Activated T-helper 1 cell treated with Interleukin-2 at 50 U/mL for 16 hours (primary cell): ENCODE data around the gene SV2C.
"Not testable (repeated sequence)": the region's sequence is repeated elsewhere in the genome, so short reads cannot be mapped to it uniquely, and the experiment has no call there.

Experiments
- DNase-seq: peaks from one replicate; pipeline ENCODE4 v3.0.0-alpha.2; 2020; ENCODE audit warnings: low read depth

Gene SV2C

GRCh38 chr5:76303921-76304320 is 220.7 kb downstream of the SV2C start:
- peak; percentile 9 for DNase-seq

GRCh38 chr5:76305269-76305668 is 222.1 kb downstream of the SV2C start:
- no peak for DNase-seq

GRCh38 chr5:76305775-76306174 is 222.6 kb downstream of the SV2C start:
- DNase-seq = no peak

DNA sequence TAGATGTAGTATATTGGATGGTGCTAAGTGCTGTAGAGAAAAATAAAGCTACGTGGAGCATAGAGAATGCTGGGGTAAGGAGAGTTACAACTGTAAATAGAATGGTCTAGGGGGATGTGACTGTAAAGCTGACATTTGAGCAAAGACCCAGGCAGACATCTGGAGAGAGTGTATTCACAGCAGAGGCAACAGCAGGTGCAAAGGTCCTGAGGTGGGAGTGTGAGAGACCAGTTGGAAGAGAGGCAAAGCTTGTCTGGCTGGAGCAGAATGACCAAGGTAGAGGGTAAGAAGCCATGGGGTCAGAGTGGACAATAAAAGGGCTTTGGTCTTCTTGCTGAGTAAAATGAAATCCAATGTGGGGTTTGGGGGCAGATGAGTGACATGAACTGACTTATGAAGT is 227.0 kb downstream of the SV2C start:
- DNase-seq = no peak

GRCh38 chr5:76312783-76313182 is 229.6 kb downstream of the SV2C start:
- DNase-seq = no peak

DNA sequence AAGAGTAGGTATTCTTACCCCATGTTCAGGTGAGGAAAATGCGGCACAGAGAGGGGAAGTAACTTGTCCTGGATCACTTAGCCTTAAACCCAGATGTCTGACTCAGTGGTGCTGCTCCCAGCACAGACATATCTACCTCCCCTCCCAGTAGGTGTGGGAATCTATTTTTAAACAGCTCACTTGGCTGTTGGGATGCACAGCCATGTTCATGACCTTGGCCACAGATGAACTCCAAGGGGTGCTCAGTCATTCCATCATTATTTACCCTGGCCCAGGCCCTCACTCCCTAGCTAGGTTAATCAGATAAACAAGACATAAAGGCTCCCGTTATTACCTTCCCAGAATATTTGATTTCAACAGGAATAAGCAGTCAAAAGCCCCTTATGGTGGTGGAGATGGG is 231.5 kb downstream of the SV2C start:
- no peak for DNase-seq

- no peak for DNase-seq
Measured at GRCh38 chr5:76319673-76320072, 236.5 kb downstream of the SV2C start.

- not testable (repeated sequence) for DNase-seq
Measured at GRCh38 chr5:76323494-76323893, 240.3 kb downstream of the SV2C start.

DNA sequence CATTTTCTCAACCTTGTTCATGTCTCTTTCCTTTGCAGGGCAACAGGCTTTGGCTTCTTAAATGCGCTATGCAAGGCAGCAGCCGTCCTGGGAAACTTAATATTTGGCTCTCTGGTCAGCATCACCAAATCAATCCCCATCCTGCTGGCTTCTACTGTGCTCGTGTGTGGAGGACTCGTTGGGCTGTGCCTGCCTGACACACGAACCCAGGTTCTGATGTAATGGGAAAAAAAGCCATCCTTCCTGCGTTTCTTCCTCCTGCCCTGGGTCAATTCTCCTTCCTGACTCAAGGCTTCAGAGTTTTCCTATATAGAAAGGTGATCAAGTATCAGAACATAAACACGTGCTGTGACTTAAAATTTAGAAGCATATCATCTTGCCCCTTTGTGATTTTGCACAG is 242.1 kb downstream of the SV2C start:
- no peak for DNase-seq

DNA sequence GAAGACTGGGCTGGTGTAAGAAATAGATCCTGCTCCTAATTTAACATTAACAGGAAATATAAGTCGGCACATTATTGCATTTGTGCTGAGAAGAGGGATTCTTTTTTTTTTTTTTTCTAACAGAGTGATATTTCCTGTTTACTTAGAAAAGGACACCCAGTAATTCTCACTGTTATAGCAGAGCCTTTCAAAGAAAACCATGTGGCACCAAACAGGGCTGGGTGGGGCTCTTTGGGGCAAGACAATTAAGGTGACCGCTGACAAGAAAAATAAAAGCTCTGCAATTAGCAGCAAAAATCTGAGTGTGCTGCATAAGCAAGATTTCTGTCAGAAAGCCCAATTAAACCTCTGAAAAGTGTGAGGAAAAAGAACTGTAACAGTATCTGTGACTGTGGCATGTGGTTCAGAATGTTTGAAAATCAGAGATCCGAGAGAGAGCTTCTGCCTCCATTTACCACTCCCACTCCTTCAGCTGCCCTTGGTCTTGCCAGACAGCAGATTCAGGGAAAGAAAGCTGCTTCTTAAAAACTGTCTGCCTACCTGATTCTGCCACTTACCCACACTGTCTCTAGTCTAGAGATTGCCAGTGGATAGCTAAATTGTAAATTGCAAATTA is 242.8 kb downstream of the SV2C start:
- peak; percentile 37 for DNase-seq

GRCh38 chr5:76326577-76327302 is 243.6 kb downstream of the SV2C start:
- DNase-seq = no peak

- no peak for DNase-seq
Measured at GRCh38 chr5:76329346-76329745, 246.2 kb downstream of the SV2C start.

DNA sequence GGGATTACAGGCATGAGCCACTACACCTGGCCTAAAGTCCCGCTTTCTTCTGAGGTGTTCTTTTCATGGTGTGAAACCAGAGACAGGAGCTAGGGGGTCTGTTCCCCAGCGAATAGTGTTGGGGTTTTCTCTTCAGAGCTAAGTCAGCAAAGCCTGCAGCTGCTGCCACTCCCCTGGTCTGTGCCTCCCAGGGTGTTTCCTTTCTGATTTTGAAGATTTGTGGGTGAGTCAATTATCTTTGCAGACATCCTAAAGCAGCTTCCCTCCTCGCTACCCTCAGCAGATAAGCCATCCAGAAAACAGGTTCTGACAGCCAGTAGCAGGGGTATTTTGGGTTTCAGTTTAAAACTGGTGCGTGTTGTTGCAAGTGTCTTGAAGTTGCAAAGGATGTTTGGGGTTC is 247.9 kb downstream of the SV2C start:
- peak; percentile 17 for DNase-seq

- no peak for DNase-seq
Measured at GRCh38 chr5:76332102-76332501, 248.9 kb downstream of the SV2C start.

GRCh38 chr5:76332611-76333205 is 249.5 kb downstream of the SV2C start:
- no peak for DNase-seq

DNA sequence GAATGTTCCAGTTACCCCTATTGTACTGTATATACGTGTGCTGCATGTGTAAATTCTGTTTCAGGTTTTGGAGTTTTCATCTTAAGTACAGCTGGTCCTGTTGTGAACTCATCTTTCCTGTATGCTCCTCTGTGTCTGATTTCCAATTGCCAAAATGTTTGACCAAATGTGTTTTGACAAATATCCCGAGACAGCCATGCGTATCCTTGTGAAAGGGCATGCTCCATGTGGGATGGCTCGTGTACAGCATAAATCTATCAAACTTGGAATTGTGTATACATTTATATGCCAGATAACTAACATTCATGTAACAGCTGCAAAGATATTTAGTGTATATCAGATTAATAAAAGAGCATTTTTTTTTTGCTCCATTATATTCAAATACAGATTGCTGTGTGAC is 250.4 kb downstream of the SV2C start:
- no peak for DNase-seq

DNA sequence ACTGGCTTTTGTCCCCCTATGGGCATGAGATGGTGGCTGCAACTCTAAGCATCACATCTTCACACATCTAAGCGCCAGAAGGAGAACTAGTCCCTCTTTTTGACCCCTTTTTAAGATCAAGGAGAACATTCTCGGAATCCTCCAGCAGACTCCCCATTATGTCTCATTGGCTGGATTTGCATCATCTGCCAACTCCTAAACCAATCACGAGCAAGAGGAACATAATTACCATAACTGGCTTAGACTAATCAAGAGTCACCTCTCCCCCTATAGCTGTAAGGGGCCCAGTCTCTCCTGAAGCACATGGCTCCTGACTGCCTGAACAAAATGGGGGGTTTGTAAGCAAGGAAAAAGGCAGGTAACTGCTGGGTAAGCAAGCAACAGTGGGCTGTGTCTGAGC is 251.4 kb downstream of the SV2C start:
- DNase-seq = no peak

DNA sequence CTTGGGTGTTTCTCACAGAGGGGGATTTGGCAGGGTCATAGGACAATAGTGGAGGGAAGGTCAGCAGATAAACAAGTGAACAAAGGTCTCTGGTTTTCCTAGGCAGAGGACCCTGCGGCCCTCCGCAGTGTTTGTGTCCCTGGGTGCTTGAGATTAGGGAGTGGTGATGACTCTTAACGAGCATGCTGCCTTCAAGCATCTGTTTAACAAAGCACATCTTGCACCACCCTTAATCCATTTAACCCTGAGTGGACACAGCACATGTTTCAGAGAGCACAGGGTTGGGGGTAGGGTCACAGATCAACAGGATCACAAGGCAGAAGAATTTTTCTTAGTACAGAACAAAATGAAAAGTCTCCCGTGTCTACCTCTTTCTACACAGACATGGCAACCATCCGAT is 252.3 kb downstream of the SV2C start:
- not testable (repeated sequence) for DNase-seq

- not testable (repeated sequence) for DNase-seq
Measured at GRCh38 chr5:76336253-76336809, 253.1 kb downstream of the SV2C start.

DNA sequence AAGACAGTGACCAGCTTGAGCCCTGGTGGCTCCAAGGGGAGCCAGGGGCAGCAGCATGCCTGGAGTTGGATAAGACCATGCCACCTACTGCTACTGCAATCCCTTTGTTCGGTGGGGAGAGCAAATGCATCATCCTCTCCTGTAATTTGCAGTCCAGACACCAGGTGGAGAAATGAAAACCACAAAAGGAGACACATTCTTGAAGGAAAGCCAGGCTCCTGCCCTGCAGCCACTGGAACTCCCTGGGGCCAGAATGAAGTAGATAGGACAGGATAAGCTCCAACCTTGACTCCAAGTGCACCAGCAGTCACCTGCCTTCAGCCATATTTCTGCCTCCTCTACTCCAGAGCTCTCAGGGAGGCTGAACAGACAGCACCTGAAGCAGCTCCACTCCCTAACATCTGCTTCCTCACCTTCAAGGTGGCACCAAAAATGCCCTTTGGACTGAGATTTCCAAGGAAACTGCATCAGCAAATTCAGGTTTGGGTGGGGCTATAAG is 254.8 kb downstream of the SV2C start:
- DNase-seq = peak; percentile 13

- no peak for DNase-seq
Measured at GRCh38 chr5:76339919-76340318, 256.7 kb downstream of the SV2C start.

DNA sequence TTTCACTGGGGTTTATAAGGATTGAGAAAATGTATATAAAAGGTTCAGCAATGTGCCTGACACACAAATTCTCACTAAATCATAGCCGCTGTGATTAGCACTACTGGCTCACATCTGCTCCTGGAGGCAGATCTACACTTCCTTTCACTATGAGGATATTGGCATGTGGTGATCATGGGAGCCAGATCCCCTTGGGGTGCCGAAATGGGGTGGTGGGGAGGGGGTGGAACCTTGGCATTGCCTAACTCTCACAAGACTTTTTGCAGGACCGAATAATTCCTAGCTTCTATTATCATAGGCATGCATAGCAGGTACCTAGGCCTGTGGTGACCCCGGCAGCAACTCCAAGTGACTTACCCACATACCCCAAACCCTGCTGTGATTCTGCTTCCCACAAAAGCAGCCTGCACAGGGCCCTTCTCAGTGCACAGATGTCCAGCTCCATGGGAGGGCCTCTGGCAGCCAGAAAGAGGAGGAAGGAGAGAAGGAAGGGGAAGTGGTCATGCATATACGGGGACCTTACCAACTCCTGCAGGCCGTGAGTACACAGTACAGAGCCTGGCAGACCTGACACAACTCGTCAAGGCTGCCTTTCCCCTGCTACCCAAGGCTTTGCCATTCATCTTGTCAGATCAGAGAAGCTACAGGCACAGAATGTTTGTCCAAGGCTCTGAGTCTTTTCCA is 258.6 kb downstream of the SV2C start:
- DNase-seq = no peak
